HuH-7 (cell line): ENCODE measurements around the gene ST8SIA2.
"Not testable (repeated sequence)": the region's sequence is repeated elsewhere in the genome, so short reads cannot be mapped to it uniquely, and the experiment has no call there.

Experiments
- DNase-seq: peaks from one replicate; pipeline ENCODE4 v3.0.0; 2011; ENCODE audit warnings: low spot score

ST8SIA2 gene

GRCh38 chr15:92443381-92443780 is 49.7 kb downstream of the ST8SIA2 start:
- DNase-seq: no peak

GRCh38 chr15:92444631-92445030 is 51.0 kb downstream of the ST8SIA2 start:
- no peak for DNase-seq

- no peak for DNase-seq
These were observed 54.7 kb downstream of the ST8SIA2 start for GRCh38 chr15:92448370-92448769.

- DNase-seq: no peak
These were observed 55.8 kb downstream of the ST8SIA2 start for GRCh38 chr15:92449476-92449875.

DNA sequence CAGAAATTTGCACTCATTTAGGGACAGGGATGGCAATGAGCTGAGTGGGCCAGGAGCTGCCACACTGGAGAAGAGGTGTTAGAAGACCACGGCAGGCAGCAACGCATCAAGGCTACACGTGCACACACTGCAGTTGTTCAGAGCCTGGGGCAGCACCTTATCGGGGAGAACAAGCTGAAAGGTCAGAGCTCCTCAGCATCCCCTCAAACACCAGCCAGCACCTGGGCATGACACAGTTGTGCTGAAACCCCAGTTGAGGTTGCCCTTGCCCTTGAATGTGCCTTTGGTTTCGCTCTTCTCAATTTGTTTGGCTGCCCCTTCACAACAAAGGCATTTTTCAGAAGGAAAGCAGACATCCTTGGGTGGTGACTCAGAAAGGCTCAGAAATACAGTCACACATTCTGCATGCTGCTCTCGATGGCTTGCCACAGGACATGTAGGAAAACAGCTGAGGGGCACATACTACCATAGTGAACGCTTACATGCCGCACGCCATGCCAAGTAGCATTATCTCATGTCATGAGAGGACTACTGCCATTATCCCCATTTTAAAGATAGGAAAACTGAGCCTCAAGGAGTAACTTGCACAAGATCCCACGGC is 57.6 kb downstream of the ST8SIA2 start:
- DNase-seq: no peak

DNA sequence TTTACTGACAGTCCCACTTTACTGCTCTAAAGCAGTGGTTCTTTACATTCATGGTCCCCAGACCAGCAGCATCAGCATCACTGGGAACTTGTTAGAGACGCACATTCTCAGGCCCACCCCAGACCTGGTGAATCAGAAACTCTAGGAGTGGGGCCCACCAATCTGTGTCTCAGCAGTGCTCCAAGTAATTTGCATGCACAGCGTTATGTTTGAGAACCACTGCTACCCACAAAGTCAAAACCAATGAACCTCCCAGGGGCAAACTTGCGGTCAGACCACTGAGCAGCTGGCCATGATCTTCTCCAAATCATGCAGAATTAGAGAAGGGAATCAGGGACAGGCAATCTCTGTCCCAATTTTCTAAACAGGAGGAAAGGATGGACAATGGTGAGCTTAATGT is 58.5 kb downstream of the ST8SIA2 start:
- no peak for DNase-seq

DNA sequence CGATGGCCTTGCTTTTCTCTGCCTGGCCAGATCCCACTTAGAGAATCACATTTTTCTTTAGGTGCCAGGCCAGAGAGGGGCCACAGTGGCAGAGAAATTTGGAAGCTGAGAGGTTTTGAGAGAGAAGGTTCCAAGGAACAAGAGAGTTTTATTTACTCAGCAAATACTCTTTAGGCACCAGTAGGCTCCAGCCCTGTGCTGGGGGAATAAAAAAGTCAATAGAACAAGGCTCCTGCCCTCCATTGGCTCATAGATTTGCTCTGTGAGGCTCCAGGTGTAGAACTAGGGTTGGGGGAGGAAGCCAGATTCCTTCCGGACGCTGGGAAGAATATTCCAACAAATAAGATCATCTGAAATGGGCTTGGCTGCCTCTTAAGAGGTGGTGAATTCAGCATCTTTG is 59.9 kb downstream of the ST8SIA2 start:
- DNase-seq: no peak

DNA sequence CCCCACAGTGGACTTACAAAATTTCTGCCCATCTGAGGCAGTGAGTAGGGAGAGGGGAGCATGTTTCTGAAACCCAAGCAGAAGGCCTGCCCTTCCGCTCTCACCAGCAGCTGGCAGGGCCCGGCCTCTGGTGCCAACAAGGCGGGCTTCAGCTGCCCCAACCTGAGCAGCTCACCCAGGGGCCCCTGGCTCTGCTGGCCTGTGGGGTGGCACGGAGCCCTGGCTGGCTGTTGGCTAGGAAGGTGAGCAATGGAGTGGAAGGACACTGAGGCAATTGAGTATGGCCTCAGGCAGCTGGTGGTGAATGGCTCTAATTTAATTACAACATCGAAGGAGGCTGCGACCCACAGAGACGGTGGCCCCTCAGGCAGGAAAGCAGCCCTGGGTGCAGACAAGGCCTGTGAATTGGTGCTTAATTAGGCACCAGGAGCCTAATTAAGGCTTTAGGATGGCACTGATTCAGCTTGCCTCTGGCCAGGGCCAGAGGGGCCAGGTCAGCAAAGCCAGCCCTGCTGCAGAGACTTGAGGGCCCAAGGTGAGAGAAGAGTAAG is 60.9 kb downstream of the ST8SIA2 start:
- no peak for DNase-seq

DNA sequence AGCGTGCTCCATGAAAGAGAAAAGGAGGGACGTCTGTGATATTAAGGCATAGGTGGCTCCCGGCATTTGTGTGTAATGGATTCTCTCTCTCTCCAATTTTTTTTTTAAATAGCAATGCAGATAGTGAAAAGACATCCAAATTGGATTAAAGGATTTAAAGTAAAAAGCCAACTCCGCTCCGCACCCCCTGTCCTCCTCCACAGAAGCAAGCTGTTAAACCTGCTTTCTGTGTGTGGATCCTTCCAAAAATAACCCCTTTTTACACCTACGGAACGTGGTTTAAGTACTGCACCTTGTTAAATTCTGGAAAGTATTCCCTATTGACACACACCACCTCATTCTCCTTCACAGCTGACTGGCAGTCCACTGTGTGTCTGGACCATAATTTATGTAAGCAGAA is 61.6 kb downstream of the ST8SIA2 start:
- no peak for DNase-seq

DNA sequence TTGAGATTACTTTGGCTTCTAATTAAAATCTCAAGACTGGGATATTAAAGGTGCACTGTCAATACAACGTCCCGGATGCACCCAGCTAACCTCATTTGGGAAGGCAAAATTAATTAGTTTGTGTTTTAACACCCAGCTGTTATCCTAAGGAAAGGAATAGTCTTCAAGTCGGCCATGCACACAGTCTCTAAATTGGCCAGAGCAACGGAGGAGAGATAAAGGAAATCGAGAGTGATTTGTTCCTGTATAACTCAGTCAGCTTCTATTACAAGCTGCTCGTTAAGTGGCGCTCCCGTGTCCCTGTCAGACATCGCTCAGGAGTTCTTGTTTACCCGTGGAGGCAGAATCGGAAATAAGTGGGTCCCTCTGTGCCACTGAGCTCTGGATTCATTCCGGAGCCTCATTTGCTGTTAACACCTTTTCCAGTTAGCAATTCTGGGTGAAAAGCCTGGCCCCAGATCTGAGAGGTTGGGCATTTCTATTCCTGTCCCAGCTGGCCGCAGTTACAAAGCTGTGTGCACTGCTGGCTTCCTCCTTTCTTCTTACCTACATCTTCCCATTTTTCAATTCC is 63.9 kb downstream of the ST8SIA2 start:
- DNase-seq: no peak

- DNase-seq: no peak
These were observed 66.3 kb downstream of the ST8SIA2 start for GRCh38 chr15:92460023-92460422.

DNA sequence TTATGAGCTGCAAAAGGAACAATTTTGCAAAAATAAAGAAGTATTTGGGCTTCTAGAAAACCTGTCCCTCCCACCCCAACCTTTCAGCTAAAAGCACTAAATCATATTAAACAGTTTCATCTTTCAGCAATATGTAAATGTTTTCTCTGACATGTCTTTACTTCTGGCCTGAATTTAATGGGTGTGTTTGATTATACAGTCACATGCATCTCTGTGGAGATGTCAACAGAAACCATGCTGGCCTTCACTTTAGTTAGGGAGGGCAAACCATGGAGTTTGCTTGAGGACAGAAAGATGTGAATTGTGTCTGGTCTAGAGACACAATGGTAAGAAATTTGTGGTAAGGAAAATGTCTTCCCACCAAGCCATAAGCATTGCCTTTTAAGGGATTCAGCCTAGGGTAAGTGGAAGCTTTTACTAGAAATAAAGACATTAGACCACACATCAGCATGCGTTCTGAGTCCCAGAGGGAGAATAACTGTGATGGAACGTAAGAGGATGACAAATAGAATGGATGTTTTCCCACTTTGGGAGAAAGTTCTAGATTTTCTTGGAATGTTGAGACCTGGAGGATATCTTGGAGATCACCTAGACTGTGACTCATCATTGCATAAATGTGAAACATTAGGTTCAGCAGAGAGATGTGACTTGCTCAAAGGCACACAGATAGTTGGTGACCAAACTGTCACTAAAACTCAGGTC is 68.9 kb downstream of the ST8SIA2 start:
- no peak for DNase-seq

DNA sequence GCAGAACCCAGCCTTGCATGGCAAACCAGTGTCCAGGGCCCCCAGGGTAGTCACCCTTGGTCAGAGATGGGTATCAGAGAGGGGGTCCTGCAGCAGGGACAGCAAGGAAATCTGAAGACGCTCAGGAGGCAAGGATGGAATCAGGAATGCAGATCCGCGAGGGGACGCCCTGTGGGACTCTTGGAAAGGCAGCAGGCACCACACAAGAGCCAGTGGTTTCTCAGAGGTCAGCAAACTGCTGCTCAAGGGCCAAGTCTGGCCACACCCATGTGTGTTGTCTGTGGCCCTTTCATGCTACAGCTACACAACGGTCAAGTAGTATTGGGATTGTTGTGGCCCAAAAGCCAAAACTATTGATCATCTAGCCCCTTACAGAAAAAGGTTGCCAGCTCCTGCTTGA is 69.7 kb downstream of the ST8SIA2 start:
- DNase-seq: no peak

- no peak for DNase-seq
These were observed 70.1 kb downstream of the ST8SIA2 start for GRCh38 chr15:92463826-92464225.

- no peak for DNase-seq
These were observed 73.2 kb downstream of the ST8SIA2 start for GRCh38 chr15:92466834-92467233.

DNA sequence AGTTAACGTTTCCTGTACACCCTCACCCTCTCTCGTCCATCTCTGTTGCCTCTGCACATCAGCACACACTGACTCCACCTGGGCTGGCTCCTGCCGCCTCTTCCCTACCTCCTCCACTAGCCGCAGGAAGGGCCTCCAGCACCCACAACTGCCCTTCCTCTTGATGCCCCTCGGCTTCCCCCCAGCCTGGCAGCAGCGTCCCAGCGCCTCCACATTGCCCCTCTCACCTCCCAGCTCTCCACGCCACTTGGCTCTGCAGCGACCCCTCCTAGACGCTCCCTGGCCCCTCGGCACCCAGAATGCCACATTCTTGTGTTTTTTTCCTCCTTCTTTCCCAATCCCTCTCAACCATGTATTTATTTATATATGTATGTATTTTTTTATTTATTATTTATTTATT is 73.6 kb downstream of the ST8SIA2 start:
- no peak for DNase-seq

GRCh38 chr15:92468991-92469390 is 75.3 kb downstream of the ST8SIA2 start:
- no peak for DNase-seq

- DNase-seq: no peak
These were observed 77.6 kb downstream of the ST8SIA2 start for GRCh38 chr15:92471288-92471687.

GRCh38 chr15:92473756-92474155 is 80.1 kb downstream of the ST8SIA2 start:
- DNase-seq: no peak

DNA sequence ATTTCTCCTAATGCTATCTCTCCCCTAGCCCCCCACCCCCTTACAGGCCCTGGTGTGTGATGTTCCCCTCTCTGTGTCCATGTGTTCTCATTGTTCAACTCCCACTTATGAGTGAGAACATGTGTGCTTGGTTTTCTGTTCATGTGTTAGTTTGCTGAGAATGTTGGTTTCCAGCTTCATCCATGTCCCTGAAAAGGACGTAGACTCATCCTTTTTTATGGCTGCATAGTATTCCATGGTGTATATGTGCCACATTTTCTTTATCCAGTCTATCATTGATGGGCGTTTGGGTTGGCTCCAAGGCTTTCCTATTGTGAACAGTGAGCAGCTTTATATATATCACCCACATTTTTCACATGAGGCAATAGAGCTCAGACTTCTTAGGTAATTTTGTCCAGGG is 86.0 kb downstream of the ST8SIA2 start:
- DNase-seq: not testable (repeated sequence)

GRCh38 chr15:92480361-92480760 is 86.7 kb downstream of the ST8SIA2 start:
- DNase-seq: no peak

DNA sequence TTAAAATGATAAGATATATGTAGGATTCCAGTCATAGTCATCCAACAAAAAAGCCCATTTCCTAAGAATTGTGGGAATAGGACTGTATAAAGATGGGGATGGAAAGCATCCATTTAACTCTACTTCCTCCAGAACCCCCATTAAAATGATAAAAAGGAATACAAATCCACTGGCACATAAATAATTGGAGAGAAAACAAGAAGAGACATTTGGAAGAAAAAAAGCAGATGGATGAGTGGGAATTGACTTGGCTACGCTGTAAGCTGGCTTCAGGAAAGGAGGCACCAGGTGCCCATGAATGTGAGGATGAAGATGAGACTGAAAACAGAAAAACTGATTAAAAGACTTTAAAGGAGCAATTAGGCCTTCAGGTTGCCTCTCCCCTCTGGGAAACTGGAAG is 91.8 kb downstream of the ST8SIA2 start:
- no peak for DNase-seq

DNA sequence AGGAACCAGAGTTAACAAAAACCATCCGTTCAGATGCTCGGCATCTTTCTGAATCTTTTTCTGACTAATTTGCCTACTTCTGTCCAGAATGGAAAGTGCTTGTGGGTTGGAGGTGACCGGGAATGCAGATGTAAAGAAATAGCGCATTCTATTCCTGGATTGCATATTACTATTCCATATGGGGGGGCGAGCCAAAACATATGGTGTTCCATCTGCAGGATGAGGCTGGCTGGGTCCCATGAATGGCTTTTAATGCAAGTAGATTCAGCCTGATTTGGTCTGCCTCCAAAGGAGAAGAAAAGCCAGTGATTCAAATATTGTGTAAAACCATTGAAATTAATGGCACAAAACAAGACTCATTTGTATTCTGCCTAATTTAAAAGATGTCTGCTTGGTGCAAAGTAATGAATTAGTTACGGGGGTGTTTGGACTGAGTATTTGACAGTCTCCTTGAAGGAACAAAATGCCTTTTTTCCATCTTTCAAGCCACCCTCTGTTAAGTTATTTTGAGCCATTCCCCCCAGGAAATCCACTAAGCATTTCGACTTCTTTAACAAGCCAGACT is 99.0 kb downstream of the ST8SIA2 start:
- no peak for DNase-seq
